Panc1 (cell line): ENCODE data around the gene TXNIP. TPM values are rescaled to one million over a fixed set of nuclear protein-coding genes. Genes with fewer than 3 reads are reported as not detected.
"Not testable (repeated sequence)": the region's sequence is repeated elsewhere in the genome, so short reads cannot be mapped to it uniquely, and the experiment has no call there.

Experiments used
- ATAC-seq: fragments of 200-7000 bp; cut with Tn5 transposase; 2 replicates; pipeline ENCODE4 v1.9.1; 2020; ENCODE audit warnings: mild to moderate bottlenecking, moderate library complexity
- BruUV-seq: library from RNA; stranded (reverse); fragments of 400-500 nt; replicated peaks from 2 replicates; lab custom pipeline; 2021; lab: Mats Ljungman, UMichigan
- CTCF ChIA-PET: fragments of 300-600 bp; sonication (Branson Sonifier 250); formaldehyde crosslinking; loops from one replicate; lab custom pipeline; 2022; ENCODE audit warnings: antibody characterized with exemption; lab: Charles Lee
- POLR2A ChIA-PET: fragments of 300-600 bp; sonication (Branson Sonifier 250); formaldehyde crosslinking; loops from one replicate; lab custom pipeline; 2022; ENCODE audit warnings: antibody characterized with exemption; lab: Charles Lee
- DNase-seq: peaks from one replicate; pipeline ENCODE4 v3.0.0-alpha.2; 2010; ENCODE audit warnings: low read depth, low spot score
- H3K27ac ChIP-seq: 2 replicates; pipeline ENCODE4 v1.5.1; 2011; ENCODE audit warnings: mild to moderate bottlenecking, low read length, inconsistent platforms
- H3K27me3 ChIP-seq: fragments of 200-500 bp; sonication (Bioruptor generic); 2 replicates; pipeline ENCODE4 v1.6.0; 2014; ENCODE audit warnings: low read length, inconsistent platforms; ENCODE audit not compliant: control insufficient read depth, insufficient read depth
- H3K36me3 ChIP-seq: fragments of 200-500 bp; sonication (Bioruptor generic); 2 replicates; pipeline ENCODE4 v1.5.1; 2014; ENCODE audit warnings: inconsistent platforms, mild to moderate bottlenecking, low read length, moderate library complexity; ENCODE audit not compliant: control insufficient read depth, insufficient read depth
- H3K4me1 ChIP-seq: 2 replicates; pipeline ENCODE4 v1.5.1; 2011; ENCODE audit warnings: inconsistent platforms, mild to moderate bottlenecking, low read length, moderate library complexity; ENCODE audit not compliant: control insufficient read depth, insufficient read depth
- H3K4me3 ChIP-seq, 2 experiments: 2 replicates each; pipeline ENCODE4 v1.5.1; 2011 to 2012; ENCODE audit warnings: low read depth in 2 of 2, low read length in 2 of 2, mild to moderate bottlenecking in 2 of 2, inconsistent platforms in 1 of 2, moderate library complexity in 1 of 2
- H3K9me3 ChIP-seq: fragments of 200-500 bp; sonication (Bioruptor generic); 2 replicates; pipeline ENCODE4 v1.5.1; 2014; ENCODE audit warnings: low read depth, mild to moderate bottlenecking, inconsistent platforms, low read length, moderate library complexity; ENCODE audit not compliant: control insufficient read depth, insufficient read depth
- CTCF ChIP-seq: fragments of 450-650 bp; IDR thresholded peaks from 2 replicates; pipeline ENCODE4 v1.5.1; 2017; ENCODE audit warnings: mild to moderate bottlenecking
- POLR2AphosphoS5 ChIP-seq: IDR thresholded peaks from 2 replicates; pipeline ENCODE4 v1.6.1; 2012; ENCODE audit warnings: mild to moderate bottlenecking, low read depth, low read length, moderate library complexity
- REST ChIP-seq, 2 experiments: IDR thresholded peaks; 2 replicates each; pipeline ENCODE4 v1.6.1; 2011 to 2012; ENCODE audit warnings: low read depth in 2 of 2, control low read depth in 1 of 2, low read length in 1 of 2, mild to moderate bottlenecking in 1 of 2, moderate library complexity in 1 of 2; ENCODE audit not compliant: insufficient read depth in 1 of 2
- SIN3A ChIP-seq: IDR thresholded peaks from 2 replicates; pipeline ENCODE4 v1.6.1; 2012; ENCODE audit warnings: low read depth, mild to moderate bottlenecking, low read length, moderate library complexity, borderline replicate concordance; ENCODE audit not compliant: insufficient read depth
- in situ Hi-C: cut with HindIII; loops from 2 replicates; pipeline ENCODE4 v1.10.0; 2016; ENCODE audit warnings: low sequenced_read_pairs, low pct_unique_long_range_greater_than_20kb
- intact Hi-C: fragments of 100-400 bp; cut with micrococcal nuclease; formaldehyde crosslinking; loops from one replicate; pipeline ENCODE4 v1.10.0; 2022; ENCODE audit not compliant: unreplicated experiment
- total RNA-seq: library from RNA; stranded (reverse); gene quantifications from one replicate; pipeline ENCODE4 v1.2.1, GENCODE V29; 2021; ENCODE audit not compliant: unreplicated experiment

The TXNIP gene
- total RNA-seq, 1 experiment from 2014 or later, result 15.2 TPM

GRCh38 chr1:146025787-146026495, 29.6 kb upstream of the TXNIP start:
- POLR2A ChIA-PET, H3K27ac ChIP-seq, H3K4me3 ChIP-seq, ATAC-seq, H3K27me3 ChIP-seq, BruUV-seq, intact Hi-C loops, DNase-seq, H3K4me1 ChIP-seq, in situ Hi-C loops, H3K36me3 ChIP-seq, CTCF ChIA-PET, H3K9me3 ChIP-seq: not testable (repeated sequence)

- H3K27me3 ChIP-seq, result peaks cover 6% of the 10 kb centered on the region; the same call in 1 of the 2 replicates
- DNase-seq (no peak), ATAC-seq (no peak)
- ChIA-PET CTCF (no interaction called here), POLR2A (no interaction called here)
- H3K4me3 ChIP-seq, result no peak overlapping the region
- no peaks in the 10 kb centered on the region for H3K9me3 ChIP-seq
- H3K4me1 ChIP-seq, result no peaks in the 10 kb centered on the region
- no peaks in the 10 kb centered on the region for H3K36me3 ChIP-seq
- TF ChIP-seq SIN3A (no peak), REST (IDR thresholded peaks at IDR 0.05; ENCODE audit: insufficient read depth in 1 of 2, low read depth in 2 of 2, low read length in 1 of 2) (no peak), CTCF (no peak), POLR2AphosphoS5 (no peak)
- no peak overlapping the region for H3K27ac ChIP-seq
- intact Hi-C loops, result no loop called here
- BruUV-seq, result no TSS peak
- in situ Hi-C loops, result no loop called here
Observed at GRCh38 chr1:146022403-146023127, 26.2 kb upstream of the TXNIP start.
